GM06990 (cell line): Measurements from ENCODE around the gene FASN.

Source experiments
- DNase-seq: peaks from one replicate; pipeline ENCODE4 v3.0.0-alpha.2; 2011; ENCODE audit not compliant: insufficient read length; ENCODE audit errors: extremely low read depth
- H3K27me3 ChIP-seq: replicated peaks from 2 replicates; pipeline ENCODE4 v1.6.0; 2011; ENCODE audit warnings: low read length; ENCODE audit not compliant: control insufficient read depth, insufficient read depth
- H3K36me3 ChIP-seq: 2 replicates; pipeline ENCODE4 v1.5.1; 2011; ENCODE audit warnings: low read length; ENCODE audit not compliant: control insufficient read depth, insufficient read depth
- H3K4me3 ChIP-seq: replicated peaks from 2 replicates; pipeline ENCODE4 v1.5.1; 2011; ENCODE audit warnings: low read depth, mild to moderate bottlenecking, control low read depth, low read length
- TF ChIP-seq, protein P1 (sequence below): IDR thresholded peaks from 2 replicates; pipeline ENCODE4 v1.5.1; 2011; ENCODE audit warnings: low read length, control low read depth, mild to moderate bottlenecking, inconsistent platforms; ENCODE audit not compliant: insufficient read depth, poor library complexity, severe bottlenecking

Gene FASN

DNA sequence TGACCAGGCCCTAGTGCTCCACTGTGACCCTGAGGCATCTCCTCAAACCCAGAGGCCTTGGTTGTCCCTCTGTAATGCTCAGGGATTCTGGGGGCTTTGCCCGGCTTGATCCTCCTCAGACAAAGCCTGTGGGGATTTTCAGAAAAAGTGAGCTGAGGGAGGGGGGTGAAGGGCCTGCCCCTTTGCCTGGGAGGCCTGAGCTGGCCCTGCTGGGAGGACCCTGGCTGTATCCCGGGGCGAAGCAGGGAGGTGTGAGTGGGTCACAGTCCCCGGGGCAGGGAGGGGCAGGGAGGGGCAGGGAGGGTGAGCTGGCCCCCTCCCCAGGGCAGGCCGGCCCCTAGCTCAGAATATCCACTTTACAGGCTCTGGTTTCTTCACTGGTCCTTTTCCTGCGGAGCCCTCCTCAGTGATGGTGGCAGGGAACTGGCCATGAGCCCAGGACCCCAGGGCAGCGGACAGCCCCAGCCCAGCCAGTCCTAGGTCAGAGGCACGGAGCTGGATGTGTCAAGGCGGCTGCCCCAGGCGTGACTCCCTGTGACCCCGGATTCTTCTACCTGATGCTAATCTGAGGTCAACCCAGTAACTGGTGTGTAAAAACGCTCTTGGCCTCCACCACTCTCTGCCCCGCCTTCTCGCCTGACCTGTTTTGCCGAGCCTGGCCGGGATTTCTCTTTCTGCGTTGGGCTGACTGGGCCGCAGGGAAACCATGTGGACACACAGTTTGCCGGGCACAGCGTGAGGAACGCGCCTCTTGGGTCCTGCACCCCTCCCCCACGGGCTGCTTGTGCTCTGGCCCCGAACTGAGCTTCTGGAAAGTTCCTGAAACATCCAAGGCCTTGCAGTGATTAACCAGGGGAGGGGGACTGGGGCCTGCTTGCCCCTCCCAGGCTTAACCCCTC is 5.8 kb upstream of the FASN start:
- peaks cover 5% of the 10 kb centered on the region for H3K36me3 ChIP-seq
- no peak for DNase-seq
- TF ChIP-seq, protein P1, sequence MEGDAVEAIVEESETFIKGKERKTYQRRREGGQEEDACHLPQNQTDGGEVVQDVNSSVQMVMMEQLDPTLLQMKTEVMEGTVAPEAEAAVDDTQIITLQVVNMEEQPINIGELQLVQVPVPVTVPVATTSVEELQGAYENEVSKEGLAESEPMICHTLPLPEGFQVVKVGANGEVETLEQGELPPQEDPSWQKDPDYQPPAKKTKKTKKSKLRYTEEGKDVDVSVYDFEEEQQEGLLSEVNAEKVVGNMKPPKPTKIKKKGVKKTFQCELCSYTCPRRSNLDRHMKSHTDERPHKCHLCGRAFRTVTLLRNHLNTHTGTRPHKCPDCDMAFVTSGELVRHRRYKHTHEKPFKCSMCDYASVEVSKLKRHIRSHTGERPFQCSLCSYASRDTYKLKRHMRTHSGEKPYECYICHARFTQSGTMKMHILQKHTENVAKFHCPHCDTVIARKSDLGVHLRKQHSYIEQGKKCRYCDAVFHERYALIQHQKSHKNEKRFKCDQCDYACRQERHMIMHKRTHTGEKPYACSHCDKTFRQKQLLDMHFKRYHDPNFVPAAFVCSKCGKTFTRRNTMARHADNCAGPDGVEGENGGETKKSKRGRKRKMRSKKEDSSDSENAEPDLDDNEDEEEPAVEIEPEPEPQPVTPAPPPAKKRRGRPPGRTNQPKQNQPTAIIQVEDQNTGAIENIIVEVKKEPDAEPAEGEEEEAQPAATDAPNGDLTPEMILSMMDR: no peak
- no peaks in the 10 kb centered on the region for H3K27me3 ChIP-seq
- H3K4me3 ChIP-seq: no peak overlapping the region

DNA sequence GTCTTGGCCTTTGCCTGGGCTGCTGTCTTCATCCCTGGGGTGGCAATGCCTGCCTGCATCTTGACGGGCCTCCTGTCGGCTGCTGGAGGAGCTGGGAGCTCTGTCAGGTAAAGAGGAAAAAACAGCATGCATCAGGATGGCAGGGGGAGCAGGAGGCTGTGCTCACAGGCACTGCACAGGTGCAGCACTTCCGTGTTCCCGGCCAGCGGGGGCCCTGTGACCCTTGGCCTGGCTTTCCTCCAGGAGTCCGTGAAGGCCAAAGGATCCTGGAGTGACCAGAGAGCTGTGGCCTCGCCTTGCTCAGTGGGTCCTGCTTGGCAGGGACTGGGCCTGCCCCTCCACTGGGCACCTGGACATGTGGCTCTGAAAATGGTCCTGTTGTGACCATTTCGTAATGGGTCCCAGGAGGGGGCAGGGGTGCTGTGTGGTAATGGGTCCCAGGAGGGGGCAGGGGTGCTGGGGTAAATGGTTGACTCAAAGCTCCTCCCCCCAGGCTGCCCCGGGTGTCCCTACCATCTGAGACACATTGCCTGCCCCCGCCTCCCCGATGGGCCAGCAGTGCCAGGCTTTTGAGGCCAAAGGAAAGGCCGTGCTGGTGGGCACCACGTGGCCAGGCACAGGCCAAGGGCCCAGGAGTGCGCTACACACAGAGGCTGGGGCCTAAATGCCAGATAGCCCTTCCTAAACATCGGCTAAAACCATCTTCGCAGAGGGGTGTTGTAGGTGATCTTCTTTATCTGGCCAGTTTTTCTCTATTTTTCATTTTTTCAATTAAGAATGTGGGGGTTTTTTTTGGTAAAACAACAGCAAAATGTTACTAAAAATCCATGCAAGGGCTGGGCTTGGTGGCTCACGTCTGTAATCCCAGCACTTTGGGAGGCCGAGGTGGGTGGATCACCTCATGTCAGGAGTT is 4.0 kb upstream of the FASN start:
- TF ChIP-seq, protein P1: no peak
- no peak for DNase-seq
- Histone ChIP-seq H3K27me3 (no peaks in the 10 kb centered on the region), H3K4me3 (no peak overlapping the region), H3K36me3 (peaks cover 5% of the 10 kb centered on the region)

DNA sequence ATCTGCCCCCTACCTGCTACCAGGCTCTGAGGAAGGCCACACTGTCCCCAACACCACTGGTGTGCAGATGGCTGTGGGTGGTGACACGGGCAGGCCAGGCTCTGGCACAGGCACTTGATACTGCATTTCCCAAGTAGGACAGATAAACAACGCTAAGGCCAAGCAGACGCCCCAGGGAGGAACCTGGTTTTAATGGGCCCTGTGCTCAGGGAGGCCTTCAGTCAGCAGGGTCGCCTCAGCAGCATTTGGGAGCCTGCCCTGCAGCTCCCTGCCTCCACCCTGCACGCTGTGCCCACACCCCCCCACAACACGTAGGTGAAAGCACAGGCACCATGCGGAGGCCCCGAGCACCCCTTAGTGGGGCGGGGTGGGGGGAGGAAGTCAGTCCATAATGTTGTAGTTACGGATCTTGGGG is 3.3 kb upstream of the FASN start:
- TF ChIP-seq, protein P1: no peak
- Histone ChIP-seq H3K27me3 (no peaks in the 10 kb centered on the region), H3K4me3 (no peak overlapping the region), H3K36me3 (peaks cover 5% of the 10 kb centered on the region)
- no peak for DNase-seq

DNA sequence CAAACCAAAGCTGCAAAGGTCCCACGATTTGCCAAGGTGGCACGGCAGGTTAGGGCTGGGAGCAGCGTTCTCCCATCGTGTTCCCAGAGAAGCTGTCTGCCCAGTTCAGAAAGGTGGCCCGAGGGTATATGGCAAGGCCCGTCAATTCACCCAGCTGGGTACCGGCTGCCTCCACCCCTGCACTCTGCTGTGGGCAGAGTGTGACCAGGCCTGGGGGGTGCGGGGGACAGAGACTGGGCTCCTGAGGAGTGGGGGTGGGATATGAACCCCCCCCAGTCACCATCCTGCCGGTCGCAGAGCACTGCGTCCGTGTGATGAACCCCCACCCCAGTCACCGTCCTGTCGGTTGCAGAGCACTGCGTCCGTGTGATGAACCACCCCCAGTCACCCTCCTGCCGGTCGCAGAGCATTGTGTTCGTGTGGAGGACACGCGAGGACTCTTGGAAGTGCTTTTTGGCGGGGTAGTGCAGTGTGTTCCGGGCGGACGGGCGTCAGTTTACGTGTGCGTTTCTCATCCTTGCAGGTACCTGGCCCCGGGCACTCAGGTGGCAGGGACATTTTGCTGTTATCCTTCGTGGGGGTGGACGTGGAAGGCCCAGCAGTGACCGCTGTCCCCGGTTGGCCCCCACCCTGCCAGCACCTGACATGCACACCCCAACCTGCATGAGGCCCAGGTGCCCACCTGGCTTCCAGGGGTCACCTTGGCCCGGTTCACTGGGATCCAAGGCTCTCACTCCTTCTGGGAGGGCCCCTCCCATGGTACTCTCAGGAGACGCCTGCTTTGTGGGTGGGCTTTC is 2.7 kb upstream of the FASN start:
- H3K4me3 ChIP-seq: no peak overlapping the region
- DNase-seq: peak; percentile 22
- H3K27me3 ChIP-seq: no peaks in the 10 kb centered on the region
- peaks cover 10% of the 10 kb centered on the region for H3K36me3 ChIP-seq
- TF ChIP-seq, protein P1: no peak
